H9 (cell line): ENCODE data around the gene RAD21L1. TPM values are rescaled to one million over a fixed set of nuclear protein-coding genes. Genes with fewer than 3 reads are reported as not detected.

Experiments used
- DNase-seq: peaks from one replicate; pipeline ENCODE4 v3.0.0-alpha.2; 2017
- H2AFZ ChIP-seq: one replicate; pipeline ENCODE4 v1.6.1; 2013; ENCODE audit warnings: mild to moderate bottlenecking, low read length, control low read depth, moderate library complexity
- H2AK5ac ChIP-seq: 2 replicates; pipeline ENCODE4 v1.6.1; 2013; ENCODE audit warnings: low read length, control low read depth, mixed read lengths; ENCODE audit not compliant: insufficient read length
- H2BK120ac ChIP-seq: one replicate; pipeline ENCODE4 v1.6.1; 2013; ENCODE audit warnings: low read depth, mild to moderate bottlenecking, low read length, control low read depth, inconsistent platforms; ENCODE audit not compliant: poor library complexity, severe bottlenecking
- H2BK12ac ChIP-seq: 2 replicates; pipeline ENCODE4 v1.6.1; 2013; ENCODE audit warnings: low read length, control low read depth, mixed read lengths, low read depth; ENCODE audit not compliant: insufficient read length
- H2BK15ac ChIP-seq: 2 replicates; pipeline ENCODE4 v1.6.1; 2013; ENCODE audit warnings: low read depth, low read length, control low read depth
- H2BK20ac ChIP-seq: one replicate; pipeline ENCODE4 v1.6.1; 2013; ENCODE audit warnings: low read depth, mild to moderate bottlenecking, low read length, control low read depth, inconsistent platforms; ENCODE audit not compliant: poor library complexity, severe bottlenecking
- H2BK5ac ChIP-seq: 2 replicates; pipeline ENCODE4 v1.6.1; 2013; ENCODE audit warnings: low read length, control low read depth, mixed read lengths; ENCODE audit not compliant: insufficient read length
- H3K14ac ChIP-seq: 2 replicates; pipeline ENCODE4 v1.6.1; 2013; ENCODE audit warnings: low read length, control low read depth; ENCODE audit not compliant: insufficient read depth
- H3K18ac ChIP-seq: 2 replicates; pipeline ENCODE4 v1.6.1; 2013; ENCODE audit warnings: low read depth, mild to moderate bottlenecking, mixed read lengths, low read length, control low read depth; ENCODE audit not compliant: insufficient read length
- H3K23ac ChIP-seq: 2 replicates; pipeline ENCODE4 v1.6.1; 2013; ENCODE audit warnings: low read length, control low read depth, mixed read lengths, low read depth; ENCODE audit not compliant: insufficient read length
- H3K23me2 ChIP-seq: 2 replicates; pipeline ENCODE4 v1.6.1; 2013; ENCODE audit warnings: low read depth, mild to moderate bottlenecking, mixed read lengths, low read length, control low read depth; ENCODE audit not compliant: insufficient read length, poor library complexity, severe bottlenecking
- H3K27ac ChIP-seq: 2 replicates; pipeline ENCODE4 v1.5.1; 2013; ENCODE audit warnings: low read length, control low read depth, mixed read lengths, low read depth; ENCODE audit not compliant: insufficient read length
- H3K27me3 ChIP-seq: 2 replicates; pipeline ENCODE4 v1.6.1; 2013; ENCODE audit warnings: low read length, control low read depth, inconsistent platforms; ENCODE audit not compliant: insufficient read depth
- H3K4ac ChIP-seq: 2 replicates; pipeline ENCODE4 v1.6.1; 2013; ENCODE audit warnings: low read depth, mild to moderate bottlenecking, control low read depth, inconsistent platforms, low read length, moderate library complexity
- H3K4me1 ChIP-seq: 2 replicates; pipeline ENCODE4 v1.6.1; 2013; ENCODE audit warnings: low read length, control low read depth, inconsistent platforms; ENCODE audit not compliant: insufficient read depth
- H3K4me2 ChIP-seq: 2 replicates; pipeline ENCODE4 v1.6.1; 2013; ENCODE audit warnings: low read length, control low read depth, mixed read lengths; ENCODE audit not compliant: insufficient read length, insufficient read depth
- H3K56ac ChIP-seq: 2 replicates; pipeline ENCODE4 v1.6.1; 2013; ENCODE audit warnings: low read depth, mild to moderate bottlenecking, mixed read lengths, low read length, control low read depth; ENCODE audit not compliant: insufficient read length
- H3K79me1 ChIP-seq: 2 replicates; pipeline ENCODE4 v1.6.1; 2013; ENCODE audit warnings: low read depth, mild to moderate bottlenecking, moderate library complexity, low read length, control low read depth, inconsistent platforms; ENCODE audit not compliant: insufficient read depth, poor library complexity, severe bottlenecking
- H3K79me2 ChIP-seq: 2 replicates; pipeline ENCODE4 v1.6.1; 2013; ENCODE audit warnings: low read length, control low read depth, inconsistent platforms; ENCODE audit not compliant: insufficient read depth
- H3K9ac ChIP-seq: 2 replicates; pipeline ENCODE4 v1.6.1; 2013; ENCODE audit warnings: low read length, control low read depth, mixed read lengths; ENCODE audit not compliant: insufficient read length; ENCODE audit errors: extremely low read depth
- H3K9me3 ChIP-seq: one replicate; pipeline ENCODE4 v1.6.1; 2013; ENCODE audit warnings: low read depth, low read length, inconsistent platforms; ENCODE audit not compliant: control insufficient read depth
- H3T11ph ChIP-seq: one replicate; pipeline ENCODE4 v1.6.1; 2013; ENCODE audit warnings: mild to moderate bottlenecking, low read length, control low read depth, inconsistent platforms
- H4K20me1 ChIP-seq: one replicate; pipeline ENCODE4 v1.6.1; 2013; ENCODE audit not compliant: control insufficient read depth, insufficient read length, insufficient read depth
- H4K5ac ChIP-seq: 2 replicates; pipeline ENCODE4 v1.6.1; 2013; ENCODE audit warnings: low read depth, mild to moderate bottlenecking, mixed read lengths, low read length, control low read depth; ENCODE audit not compliant: insufficient read length
- H4K8ac ChIP-seq: replicated peaks from 2 replicates; pipeline ENCODE4 v1.6.1; 2013; ENCODE audit warnings: low read length, control low read depth, mixed read lengths, low read depth; ENCODE audit not compliant: insufficient read length
- H4K91ac ChIP-seq: 2 replicates; pipeline ENCODE4 v1.6.1; 2013; ENCODE audit warnings: low read depth, mild to moderate bottlenecking, moderate library complexity, mixed read lengths, low read length, control low read depth; ENCODE audit not compliant: insufficient read length
- H3K27ac Mint-ChIP-seq, 3 experiments: 2 replicates in 2 of 3; 3 replicates in 1 of 3; pipeline ENCODE4 v1.8.0; 2020 to 2021; ENCODE audit warnings: mixed read lengths in 3 of 3, mild to moderate bottlenecking in 1 of 3, moderate library complexity in 1 of 3
- H3K27me3 Mint-ChIP-seq: 2 replicates; pipeline ENCODE4 v1.8.0; 2021; ENCODE audit warnings: low read depth, mild to moderate bottlenecking, moderate library complexity, mixed read lengths
- H3K36me3 Mint-ChIP-seq, 3 experiments: 2 replicates in 2 of 3; 3 replicates in 1 of 3; pipeline ENCODE4 v1.8.0; 2020 to 2021; ENCODE audit warnings: low read depth in 3 of 3, mixed read lengths in 3 of 3; ENCODE audit not compliant: insufficient read depth in 1 of 3
- H3K4me1 Mint-ChIP-seq, 2 experiments: 2 replicates each; pipeline ENCODE4 v1.8.0; 2020; ENCODE audit warnings: mixed read lengths in 2 of 2
- H3K4me3 Mint-ChIP-seq, 2 experiments: 2 replicates in 1 of 2; 3 replicates in 1 of 2; pipeline ENCODE4 v1.8.0; 2020 to 2021; ENCODE audit warnings: mild to moderate bottlenecking in 2 of 2, mixed read lengths in 2 of 2, moderate library complexity in 1 of 2
- H3K9me3 Mint-ChIP-seq, 2 experiments: 2 replicates in 1 of 2; 3 replicates in 1 of 2; pipeline ENCODE4 v1.8.0; 2020; ENCODE audit warnings: mild to moderate bottlenecking in 2 of 2, mixed read lengths in 2 of 2, moderate library complexity in 1 of 2
- CTCF ChIP-seq: fragments of 200-600 bp; sonication (generic); conservative IDR thresholded peaks from 3 replicates; pipeline ENCODE4 v1.8.0; 2021; ENCODE audit warnings: antibody characterized with exemption, mild to moderate bottlenecking
- WGBS: extraction: QIAGEN DNeasy Blood & Tissue Kit; methylation state at CpG from one replicate; pipeline ENCODE4 v1.1.7; 2013; ENCODE audit warnings: missing lambda C conversion rate, low lambda C conversion rate, mixed read lengths; ENCODE audit not compliant: insufficient read length; ENCODE audit errors: extremely low coverage; 5-methylcytosine and 5-hydroxymethylcytosine counted together
- total RNA-seq: library from RNA; stranded (reverse); gene quantifications from 2 replicates; pipeline ENCODE4 v1.2.1, GENCODE V29; 2021

The RAD21L1 gene
- total RNA-seq, 1 experiment from 2014 or later, result not detected

GRCh38 chr20:1191299-1191698 lies 34.5 kb upstream of the RAD21L1 start:
- Histone ChIP-seq H2AFZ (no peak overlapping the region), H2AK5ac (no peak overlapping the region), H3K4ac (no peak overlapping the region), H2BK5ac (no peak overlapping the region), H4K91ac (no peak overlapping the region), H4K20me1 (no peaks in the 10 kb centered on the region), H3K9me3 (no peaks in the 10 kb centered on the region), H3K79me2 (no peaks in the 10 kb centered on the region), H3K18ac (no peak overlapping the region), H3K4me2 (no peak overlapping the region), H3K23ac (no peak overlapping the region), H3K27ac (no peak overlapping the region), H3K14ac (no peak overlapping the region), H3K27me3 (no peaks in the 10 kb centered on the region; the same call in 1 of the 2 replicates), H3K23me2 (no peaks in the 10 kb centered on the region), H2BK20ac (no peak overlapping the region), H3K56ac (no peak overlapping the region), H3T11ph (no peak overlapping the region), H4K5ac (no peak overlapping the region), H3K4me1 (peaks cover 9% of the 10 kb centered on the region; the same call in 1 of the 2 replicates), H2BK15ac (no peak overlapping the region), H3K79me1 (no peaks in the 10 kb centered on the region), H3K9ac (no peak overlapping the region), H2BK120ac (no peak overlapping the region), H2BK12ac (no peak overlapping the region), H4K8ac (no peak overlapping the region)
- H3K4me3 Mint-ChIP-seq, result no peak overlapping the region
- no peaks in the 10 kb centered on the region for H3K36me3 Mint-ChIP-seq
- H3K27me3 Mint-ChIP-seq, result peaks cover 38% of the 10 kb centered on the region
- no peak overlapping the region for H3K27ac Mint-ChIP-seq
- DNase-seq, result no peak
- peaks cover 0 to 11% of the 10 kb centered on the region in 2 experiments; a peak in 1 of 4 replicates for H3K4me1 Mint-ChIP-seq
- H3K9me3 Mint-ChIP-seq, result peaks cover 0 to under 1% of the 10 kb centered on the region in 2 experiments; a peak in 1 of 5 replicates
- no peak for TF ChIP-seq CTCF
- no CpG with 5 or more reads among the region's 3 CpGs for WGBS
